ENCODE measurements around the gene TKT.

The TKT gene

GRCh38 chr3:53175613-53176540 lies 79.9 kb downstream of the TKT start:
- DNase-seq = no peak

Measured in hematopoietic multipotent progenitor cell treated with erythropoietin and hydrocortisone succinate and interleukin-3 and kit ligand, for 6 days (in vitro differentiated cells).